NB4 (cell line): ENCODE measurements around the gene CAPN8.

ENCODE experiments used
- DNase-seq: peaks from one replicate; pipeline ENCODE4 v3.0.0; 2010; ENCODE audit warnings: low read depth
- H3K4me3 ChIP-seq: one replicate; pipeline ENCODE4 v1.5.1; 2011; ENCODE audit warnings: mild to moderate bottlenecking, low read depth, low read length, moderate library complexity
- CTCF ChIP-seq: IDR thresholded peaks from one replicate; pipeline ENCODE4 v1.5.1; 2012; ENCODE audit warnings: low read depth, low read length
- MYC ChIP-seq: IDR thresholded peaks from 2 replicates; pipeline ENCODE4 v1.6.1; 2011; ENCODE audit warnings: low read depth, low read length
- POLR2A ChIP-seq: IDR thresholded peaks from 2 replicates; pipeline ENCODE4 v1.6.1; 2011; ENCODE audit warnings: mild to moderate bottlenecking; ENCODE audit not compliant: insufficient read length; ENCODE audit errors: extremely low read depth
- TF ChIP-seq, protein P1 (sequence below): IDR thresholded peaks from 2 replicates; pipeline ENCODE4 v1.6.1; 2011; ENCODE audit warnings: low read depth, low read length

The CAPN8 gene

GRCh38 chr1:223645903-223646302 is 19.6 kb downstream of the CAPN8 start:
- TF ChIP-seq, protein P1, sequence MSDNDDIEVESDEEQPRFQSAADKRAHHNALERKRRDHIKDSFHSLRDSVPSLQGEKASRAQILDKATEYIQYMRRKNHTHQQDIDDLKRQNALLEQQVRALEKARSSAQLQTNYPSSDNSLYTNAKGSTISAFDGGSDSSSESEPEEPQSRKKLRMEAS, result no peak
- TF ChIP-seq MYC, result no peak
- TF ChIP-seq POLR2A, result no peak
- TF ChIP-seq CTCF, result no peak
- no peak overlapping the region for H3K4me3 ChIP-seq
- no peak for DNase-seq

GRCh38 chr1:223642237-223642636 is 23.3 kb downstream of the CAPN8 start:
- TF ChIP-seq, protein P1, result no peak
- no peak for TF ChIP-seq MYC
- TF ChIP-seq CTCF, result no peak
- H3K4me3 ChIP-seq, result no peak overlapping the region
- no peak for DNase-seq

DNA sequence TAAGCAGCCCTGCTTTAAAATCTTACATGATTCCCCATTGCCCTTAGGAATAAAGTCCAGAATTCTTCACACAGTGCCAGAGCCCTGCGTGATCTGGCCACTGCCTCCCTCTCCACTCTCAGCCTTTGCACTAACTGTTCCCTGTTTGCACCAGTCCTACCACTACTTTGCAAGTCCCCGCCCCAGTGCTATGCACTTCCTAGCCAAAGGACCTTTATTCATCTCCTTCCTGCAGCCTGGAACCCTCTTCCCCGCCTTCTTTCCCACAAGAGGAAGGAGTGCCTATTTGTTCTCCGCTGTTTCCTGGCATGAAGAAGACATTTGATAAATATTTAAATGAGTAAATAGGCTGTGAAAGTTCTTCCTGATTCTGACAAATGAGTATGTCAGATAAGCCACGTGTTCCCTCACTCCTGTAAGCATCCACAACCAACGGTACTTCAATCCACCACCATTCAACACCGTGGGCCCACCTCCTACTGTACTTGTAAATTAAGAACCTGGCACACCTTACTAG is 23.9 kb downstream of the CAPN8 start:
- no peak overlapping the region for H3K4me3 ChIP-seq
- DNase-seq, result no peak
- no peak for TF ChIP-seq CTCF
- no peak for TF ChIP-seq MYC
- TF ChIP-seq, protein P1, result no peak
- no peak for TF ChIP-seq POLR2A

GRCh38 chr1:223639331-223639749 is 26.2 kb downstream of the CAPN8 start:
- peak; percentile 47 for DNase-seq
- no peak overlapping the region for H3K4me3 ChIP-seq
- TF ChIP-seq, protein P1, result no peak
- TF ChIP-seq CTCF, result no peak
- no peak for TF ChIP-seq MYC
- TF ChIP-seq POLR2A, result no peak

GRCh38 chr1:223635236-223635635 is 30.3 kb downstream of the CAPN8 start:
- no peak for DNase-seq
- no peak overlapping the region for H3K4me3 ChIP-seq
- no peak for TF ChIP-seq MYC
- TF ChIP-seq, protein P1, result no peak
- TF ChIP-seq POLR2A, result no peak
- no peak for TF ChIP-seq CTCF

- TF ChIP-seq CTCF, result no peak
- TF ChIP-seq MYC, result no peak
- TF ChIP-seq, protein P1, result no peak
- no peak for TF ChIP-seq POLR2A
- DNase-seq, result no peak
- no peak overlapping the region for H3K4me3 ChIP-seq
Measured at GRCh38 chr1:223634423-223634822, 31.1 kb downstream of the CAPN8 start.
